ENCODE results near the gene PRRT2. TPM values are rescaled to one million over a fixed set of nuclear protein-coding genes. Genes with fewer than 3 reads are reported as not detected.
A peak's percentile ranks its signal among the peaks of the same experiment; 100 is the strongest.

PRRT2 gene
- total and polyA plus RNA-seq, 7 experiments from 2014 or later, result 0.07 to 4.6 (median 2.4) TPM; not detected in 1

GRCh38 chr16:29815793-29816693 is 4.0 kb downstream of the PRRT2 start, which contains the start of gene PAGR1:
TSS of gene PAGR1 (plus strand) at chr16:29816152. CDS start at chr16:29816526, 374 bp downstream.
- ChIA-PET POLR2A (interaction anchor here (0.6 to 6.7 kb wide), 28 partner anchors 9 to 1264 kb away, joined by 3 to 109 read pairs (median 4); partner anchors contain the start of genes C16orf54, KIF22 and MAZ), CTCF (interaction anchor here (0.6 to 9.4 kb wide), 14 partner anchors 8 to 208 kb away, joined by 3 to 108 read pairs (median 4); partner anchors contain the start of genes C16orf54, MAZ and TMEM219)
- H3K4me3 ChIP-seq (ENCODE audit: low read length), result peak within 1 kb of the TSS; percentile 99
- H3K4me1 Mint-ChIP-seq, result peaks cover 40 to 75% (median 59%) of the 10 kb centered on the region in 7 donors
- peaks cover 0 to 7% (median 0%) of the 10 kb centered on the region in 11 donors for H3K9me3 Mint-ChIP-seq
- peak within 1 kb of the TSS; percentile 85 to 100 (median 96) for H3K4me3 Mint-ChIP-seq
- H3K27me3 Mint-ChIP-seq, result peaks cover 0 to 22% (median 0%) of the 10 kb centered on the region in 5 donors
- peak; percentile 92 to 99 (median 99) for DNase-seq
- H3K4me1 ChIP-seq (ENCODE audit: control insufficient read depth in 2 of 2, insufficient read depth in 2 of 2, low read length in 2 of 2), result peaks cover 29 to 41% of the 10 kb centered on the region in 2 donors
- peak within 1 kb of the TSS; percentile 95 to 99 (median 99) for H3K27ac Mint-ChIP-seq
- peak; percentile 87 for ATAC-seq
- intact Hi-C loops (cut with micrococcal nuclease), result loop anchor here (1.0 to 10.0 kb wide), 13 partner anchors 8 to 969 kb away; partner anchors contain the start of genes CDIPT (in 2 of the 2), KIF22 (in 2 of the 2), C16orf92 (in 1 of the 2) and TMEM219 (in 1 of the 2)
- H3K27me3 ChIP-seq (ENCODE audit: control insufficient read depth in 2 of 2, insufficient read depth in 2 of 2, low read length in 2 of 2), result no peaks in the 10 kb centered on the region
- H3K27ac ChIP-seq (ENCODE audit: low read depth, low read length), result peak within 1 kb of the TSS; percentile 92
- H3K36me3 ChIP-seq (ENCODE audit: control insufficient read depth in 2 of 3, insufficient read depth in 3 of 3, low read length in 3 of 3), result peaks cover 0 to 19% (median 0%) of the 10 kb centered on the region in 3 experiments
- peaks cover 4 to 34% (median 13%) of the 10 kb centered on the region in 5 donors for H3K36me3 Mint-ChIP-seq
- H3K9me3 ChIP-seq (ENCODE audit: control insufficient read depth in 2 of 3, low read length in 3 of 3), result no peaks in the 10 kb centered on the region

- no peaks in the 10 kb centered on the region for H3K9me3 ChIP-seq (ENCODE audit: control insufficient read depth in 2 of 3, low read length in 3 of 3)
- intact Hi-C loops (cut with micrococcal nuclease), result loop anchor here (1.0 to 10.0 kb wide), 13 partner anchors 8 to 970 kb away; partner anchors contain the start of genes CDIPT (in 2 of the 2), KIF22 (in 2 of the 2), C16orf92 (in 1 of the 2) and TMEM219 (in 1 of the 2)
- H3K4me1 ChIP-seq (ENCODE audit: control insufficient read depth in 2 of 2, insufficient read depth in 2 of 2, low read length in 2 of 2), result peaks cover 35 to 44% of the 10 kb centered on the region in 2 donors
- Mint-ChIP-seq H3K27ac (peak overlapping the region; percentile 72 to 99 (median 98)), H3K27me3 (peaks cover 0 to 14% (median 0%) of the 10 kb centered on the region in 5 donors), H3K36me3 (peaks cover 4 to 36% (median 13%) of the 10 kb centered on the region in 5 donors), H3K9me3 (peaks cover 0 to 7% (median 0%) of the 10 kb centered on the region in 11 donors), H3K4me3 (peak overlapping the region; percentile 85 to 100 (median 96)), H3K4me1 (peaks cover 35 to 81% (median 58%) of the 10 kb centered on the region in 7 donors)
- ATAC-seq (no peak), DNase-seq (peak in 8 of 9 donors; percentile 38 to 76 (median 50))
- H3K36me3 ChIP-seq (ENCODE audit: control insufficient read depth in 2 of 3, insufficient read depth in 3 of 3, low read length in 3 of 3), result peaks cover 0 to 19% (median 0%) of the 10 kb centered on the region in 3 experiments
- ChIA-PET CTCF (interaction anchor here (0.6 to 9.4 kb wide), 9 partner anchors 9 to 124 kb away, joined by 3 to 108 read pairs (median 4); no protein-coding TSS in a partner anchor), POLR2A (interaction anchor here (0.7 to 6.7 kb wide), 15 partner anchors 9 to 152 kb away, joined by 3 to 109 read pairs (median 6); partner anchors contain the start of genes C16orf54, KIF22 and MAZ)
- peak overlapping the region; percentile 99 for H3K4me3 ChIP-seq (ENCODE audit: low read length)
- no peaks in the 10 kb centered on the region for H3K27me3 ChIP-seq (ENCODE audit: control insufficient read depth in 2 of 2, insufficient read depth in 2 of 2, low read length in 2 of 2)
- peak overlapping the region; percentile 92 for H3K27ac ChIP-seq (ENCODE audit: low read depth, low read length)
Measured at GRCh38 chr16:29816694-29817441, 4.9 kb downstream of the PRRT2 start.

- H3K9me3 ChIP-seq (ENCODE audit: control insufficient read depth in 2 of 3, low read length in 3 of 3), result no peaks in the 10 kb centered on the region
- peak overlapping the region; percentile 49 to 99 (median 89) for H3K27ac Mint-ChIP-seq
- no peak for DNase-seq
- no peak for ATAC-seq
- H3K36me3 ChIP-seq (ENCODE audit: control insufficient read depth in 2 of 3, insufficient read depth in 3 of 3, low read length in 3 of 3), result peaks cover 0 to 19% (median 0%) of the 10 kb centered on the region in 3 experiments
- no peak overlapping the region for H3K4me3 ChIP-seq (ENCODE audit: low read length)
- peaks cover 0 to 7% (median 0%) of the 10 kb centered on the region in 11 donors for H3K9me3 Mint-ChIP-seq
- peak overlapping the region; percentile 36 for H3K27ac ChIP-seq (ENCODE audit: low read depth, low read length)
- ChIA-PET CTCF (interaction anchor here (0.6 to 9.4 kb wide), 9 partner anchors 9 to 214 kb away, joined by 3 to 108 read pairs (median 6); no protein-coding TSS in a partner anchor), POLR2A (interaction anchor here (0.8 to 6.7 kb wide), 6 partner anchors 9 to 116 kb away, joined by 3 to 109 read pairs (median 42); partner anchors contain the start of genes KIF22 and MAZ)
- intact Hi-C loops (cut with micrococcal nuclease), result loop anchor here in 1 of 2 donors (5.0 to 10.0 kb wide), 2 partner anchors 204 to 223 kb away; partner anchors contain the start of gene C16orf92
- peaks cover 47 to 49% of the 10 kb centered on the region in 2 donors for H3K4me1 ChIP-seq (ENCODE audit: control insufficient read depth in 2 of 2, insufficient read depth in 2 of 2, low read length in 2 of 2)
- H3K36me3 Mint-ChIP-seq, result peaks cover 4 to 36% (median 13%) of the 10 kb centered on the region in 5 donors
- H3K27me3 Mint-ChIP-seq, result peaks cover 0 to 5% (median 0%) of the 10 kb centered on the region in 5 donors
- H3K4me1 Mint-ChIP-seq, result peaks cover 43 to 83% (median 65%) of the 10 kb centered on the region in 7 donors
- H3K27me3 ChIP-seq (ENCODE audit: control insufficient read depth in 2 of 2, insufficient read depth in 2 of 2, low read length in 2 of 2), result no peaks in the 10 kb centered on the region
- H3K4me3 Mint-ChIP-seq, result peak overlapping the region; percentile 78 to 99 (median 85)
Measured at GRCh38 chr16:29818082-29818481, 6.1 kb downstream of the PRRT2 start.

GRCh38 chr16:29819506-29819905 is 7.5 kb downstream of the PRRT2 start:
- peaks cover 0 to 4% (median 0%) of the 10 kb centered on the region in 5 donors for H3K27me3 Mint-ChIP-seq
- H3K36me3 Mint-ChIP-seq, result peaks cover 4 to 36% (median 13%) of the 10 kb centered on the region in 5 donors
- ChIA-PET CTCF (interaction anchor here (0.6 to 9.4 kb wide), 10 partner anchors 9 to 625 kb away, joined by 3 to 108 read pairs (median 4); partner anchors contain the start of gene KIF22), POLR2A (interaction anchor here (0.6 to 6.7 kb wide), 13 partner anchors 8 to 132 kb away, joined by 3 to 109 read pairs (median 4); partner anchors contain the start of genes KIF22, MAZ and PRRT2)
- peaks cover 0 to 7% (median 0%) of the 10 kb centered on the region in 11 donors for H3K9me3 Mint-ChIP-seq
- intact Hi-C loops (cut with micrococcal nuclease), result loop anchor here in 1 of 2 donors (5.0 to 10.0 kb wide), 2 partner anchors 203 to 225 kb away; partner anchors contain the start of gene C16orf92
- no peaks in the 10 kb centered on the region for H3K9me3 ChIP-seq (ENCODE audit: control insufficient read depth in 2 of 3, low read length in 3 of 3)
- H3K4me1 ChIP-seq (ENCODE audit: control insufficient read depth in 2 of 2, insufficient read depth in 2 of 2, low read length in 2 of 2), result peaks cover 58 to 62% of the 10 kb centered on the region in 2 donors
- H3K27ac ChIP-seq (ENCODE audit: low read depth, low read length), result peak overlapping the region; percentile 84
- H3K4me1 Mint-ChIP-seq, result peaks cover 46 to 91% (median 63%) of the 10 kb centered on the region in 7 donors
- H3K27me3 ChIP-seq (ENCODE audit: control insufficient read depth in 2 of 2, insufficient read depth in 2 of 2, low read length in 2 of 2), result no peaks in the 10 kb centered on the region
- peaks cover 0 to 19% (median 0%) of the 10 kb centered on the region in 3 experiments for H3K36me3 ChIP-seq (ENCODE audit: control insufficient read depth in 2 of 3, insufficient read depth in 3 of 3, low read length in 3 of 3)
- peak overlapping the region; percentile 95 for H3K4me3 ChIP-seq (ENCODE audit: low read length)
- H3K4me3 Mint-ChIP-seq, result peak overlapping the region; percentile 86 to 99 (median 97)
- peak overlapping the region; percentile 89 to 99 (median 96) for H3K27ac Mint-ChIP-seq
- DNase-seq (no peak), ATAC-seq (no peak)

- intact Hi-C loops (cut with micrococcal nuclease), result loop anchor here (1.0 to 5.0 kb wide), 5 partner anchors 15 to 107 kb away; partner anchors contain the start of genes CDIPT (in 2 of the 2), KCTD13 (in 1 of the 2) and KIF22 (in 1 of the 2)
- no peak for ATAC-seq
Measured at GRCh38 chr16:29820271-29820701, 8.3 kb downstream of the PRRT2 start, which contains the start of gene MVP. TSS of gene MVP (plus strand) at chr16:29820462. CDS start at chr16:29830550, 10,088 bp downstream.

More at GRCh38 chr16:29820271-29820701, 8.3 kb downstream of the PRRT2 start, which contains the start of gene MVP:
- Mint-ChIP-seq H3K27me3 (peaks cover 0 to 4% (median 0%) of the 10 kb centered on the region in 5 donors), H3K9me3 (peaks cover 0 to 6% (median 0%) of the 10 kb centered on the region in 11 donors), H3K36me3 (peaks cover 4 to 40% (median 13%) of the 10 kb centered on the region in 5 donors), H3K4me3 (peak within 1 kb of the TSS; percentile 86 to 99 (median 97)), H3K4me1 (peaks cover 44 to 90% (median 65%) of the 10 kb centered on the region in 7 donors), H3K27ac (peak within 1 kb of the TSS; percentile 89 to 99 (median 96))
- H3K4me1 ChIP-seq (ENCODE audit: control insufficient read depth in 2 of 2, insufficient read depth in 2 of 2, low read length in 2 of 2), result peaks cover 61 to 66% of the 10 kb centered on the region in 2 donors
- ChIA-PET POLR2A (interaction anchor here (0.6 to 6.7 kb wide), 15 partner anchors 8 to 246 kb away, joined by 3 to 109 read pairs (median 4); partner anchors contain the start of genes ALDOA, KIF22, MAZ and PRRT2), CTCF (interaction anchor here (1.0 to 9.4 kb wide), 6 partner anchors 9 to 119 kb away, joined by 4 to 108 read pairs (median 5); partner anchors contain the start of gene KIF22)
- no peaks in the 10 kb centered on the region for H3K9me3 ChIP-seq (ENCODE audit: control insufficient read depth in 2 of 3, low read length in 3 of 3)
- H3K27ac ChIP-seq (ENCODE audit: low read depth, low read length), result peak within 1 kb of the TSS; percentile 84
- H3K36me3 ChIP-seq (ENCODE audit: control insufficient read depth in 2 of 3, insufficient read depth in 3 of 3, low read length in 3 of 3), result peaks cover 0 to 19% (median 0%) of the 10 kb centered on the region in 3 experiments
- H3K4me3 ChIP-seq (ENCODE audit: low read length), result peak within 1 kb of the TSS; percentile 95
- no peaks in the 10 kb centered on the region for H3K27me3 ChIP-seq (ENCODE audit: control insufficient read depth in 2 of 2, insufficient read depth in 2 of 2, low read length in 2 of 2)
- peak in 8 of 9 donors; percentile 33 to 68 (median 50) for DNase-seq
